ENCODE data around the gene SESN1. TPM values are rescaled to one million over a fixed set of nuclear protein-coding genes. Genes with fewer than 3 reads are reported as not detected.

SESN1 gene
- total RNA-seq, 1 donor from 2014 or later: 28.9 TPM

DNA sequence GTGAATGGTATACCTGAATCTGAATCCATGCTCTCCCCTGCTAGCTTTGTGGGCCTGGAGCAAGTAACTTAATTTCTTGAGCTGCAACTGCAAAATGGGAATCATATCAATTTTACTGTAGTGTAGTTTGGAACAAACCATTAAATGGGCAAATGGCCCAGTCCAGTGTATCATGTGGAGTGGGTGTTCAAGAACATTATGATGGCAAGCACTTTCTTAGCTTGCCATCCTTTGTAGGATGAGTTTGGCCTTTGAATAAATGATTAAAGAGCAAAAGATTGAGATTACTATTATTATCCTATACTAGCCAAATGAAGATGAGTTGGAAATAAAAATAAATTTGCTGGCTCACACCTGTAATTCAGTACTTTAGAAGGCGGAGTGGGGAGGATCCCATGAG lies 120.4 kb downstream of the SESN1 start:
- peaks cover 19% of the 10 kb centered on the region for H3K36me3 Mint-ChIP-seq
- no peak for DNase-seq (ENCODE audit: low spot score in 2 of 2, unreplicated experiment in 2 of 2)
- peaks cover 6% of the 10 kb centered on the region for H3K4me1 Mint-ChIP-seq
- TF ChIP-seq CTCF (IDR thresholded peaks at IDR 0.05; ENCODE audit: unreplicated experiment): no peak
- H3K9me3 Mint-ChIP-seq: peaks cover 36% of the 10 kb centered on the region
- H3K27me3 Mint-ChIP-seq (ENCODE audit: low read depth): no peaks in the 10 kb centered on the region
- H3K27ac Mint-ChIP-seq: no peak overlapping the region
- no peak overlapping the region for H3K4me3 Mint-ChIP-seq

DNA sequence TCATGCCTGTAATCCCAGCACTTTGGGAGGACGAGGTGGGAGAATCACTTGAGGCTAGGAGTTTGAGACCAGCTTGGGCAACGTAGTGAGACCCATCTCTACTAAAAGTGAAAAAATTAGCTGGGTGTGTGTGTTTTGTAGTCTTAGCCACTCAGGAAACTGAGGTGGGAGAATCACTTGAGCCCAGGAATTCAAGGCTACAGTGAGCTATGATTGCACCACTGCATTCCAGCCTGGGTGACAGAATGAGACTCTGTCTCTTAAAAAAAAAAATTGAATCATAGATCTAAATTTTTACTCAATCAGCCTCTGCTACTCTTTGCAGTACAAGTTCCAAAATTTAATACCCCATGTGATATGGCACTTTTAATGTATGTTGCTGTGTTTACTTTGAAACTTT lies 124.9 kb downstream of the SESN1 start:
- no peaks in the 10 kb centered on the region for H3K9me3 Mint-ChIP-seq
- peaks cover 14% of the 10 kb centered on the region for H3K4me1 Mint-ChIP-seq
- no peak overlapping the region for H3K4me3 Mint-ChIP-seq
- no peak for TF ChIP-seq CTCF (IDR thresholded peaks at IDR 0.05; ENCODE audit: unreplicated experiment)
- no peaks in the 10 kb centered on the region for H3K36me3 Mint-ChIP-seq
- DNase-seq (ENCODE audit: low spot score in 2 of 2, unreplicated experiment in 2 of 2): no peak
- H3K27me3 Mint-ChIP-seq (ENCODE audit: low read depth): no peaks in the 10 kb centered on the region
- no peak overlapping the region for H3K27ac Mint-ChIP-seq

GRCh38 chr6:108968325-108969316 lies 126.0 kb downstream of the SESN1 start:
- TF ChIP-seq CTCF (IDR thresholded peaks at IDR 0.05; ENCODE audit: unreplicated experiment): no peak
- DNase-seq (ENCODE audit: low spot score in 2 of 2, unreplicated experiment in 2 of 2): no peak
- Mint-ChIP-seq H3K4me1 (peaks cover 14% of the 10 kb centered on the region), H3K9me3 (no peaks in the 10 kb centered on the region), H3K4me3 (no peak overlapping the region), H3K27me3 (ENCODE audit: low read depth) (no peaks in the 10 kb centered on the region), H3K36me3 (peaks cover 3% of the 10 kb centered on the region), H3K27ac (no peak overlapping the region)

DNA sequence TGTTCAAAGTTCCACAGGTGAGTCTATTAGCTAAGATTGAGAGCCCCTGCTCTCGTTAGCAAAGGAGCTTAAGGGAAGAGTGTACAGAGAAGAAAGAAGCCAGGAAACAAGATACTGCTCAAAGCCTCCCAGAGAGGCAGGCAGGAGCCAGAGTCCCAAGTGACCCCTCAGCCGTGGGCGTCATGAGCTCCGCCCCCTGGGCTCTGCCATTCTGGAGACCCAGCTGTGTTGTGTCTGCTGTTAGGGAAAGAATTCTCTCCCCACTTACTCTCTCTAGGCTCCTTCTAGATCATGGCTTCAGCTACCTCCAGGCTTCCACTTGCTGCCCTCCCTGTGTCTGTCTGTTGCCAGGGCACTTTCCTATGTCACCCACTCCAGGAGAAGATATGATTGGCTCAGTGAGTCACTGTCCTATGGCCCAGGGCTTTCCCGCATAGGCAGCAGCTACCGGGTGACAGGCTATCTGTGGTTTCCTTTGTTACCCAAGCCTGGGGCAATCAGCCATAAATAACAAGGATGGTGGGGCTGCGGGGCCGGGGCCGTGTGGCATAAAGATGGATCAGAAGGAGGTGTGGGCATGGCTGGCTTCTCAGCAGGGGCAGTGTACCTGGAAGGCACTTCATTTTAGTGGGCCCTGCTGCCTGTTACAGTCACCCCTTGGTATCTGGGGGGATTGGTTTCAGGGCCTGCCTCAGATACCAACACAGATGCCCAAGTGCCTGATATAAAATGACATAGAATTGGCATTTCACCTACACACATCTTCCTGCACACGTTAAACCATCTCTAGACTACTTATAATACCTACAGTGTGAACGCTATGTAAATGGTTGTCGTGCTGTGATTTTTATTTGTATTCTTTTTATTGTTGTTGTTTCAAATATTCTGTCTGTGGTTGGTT lies 127.5 kb downstream of the SESN1 start:
- H3K4me1 Mint-ChIP-seq: peaks cover 13% of the 10 kb centered on the region
- H3K27me3 Mint-ChIP-seq (ENCODE audit: low read depth): no peaks in the 10 kb centered on the region
- no peak for DNase-seq (ENCODE audit: low spot score in 2 of 2, unreplicated experiment in 2 of 2)
- peak overlapping the region; percentile 79 for H3K27ac Mint-ChIP-seq
- no peak for TF ChIP-seq CTCF (IDR thresholded peaks at IDR 0.05; ENCODE audit: unreplicated experiment)
- H3K36me3 Mint-ChIP-seq: peaks cover 3% of the 10 kb centered on the region
- no peaks in the 10 kb centered on the region for H3K9me3 Mint-ChIP-seq
- H3K4me3 Mint-ChIP-seq: no peak overlapping the region

DNA sequence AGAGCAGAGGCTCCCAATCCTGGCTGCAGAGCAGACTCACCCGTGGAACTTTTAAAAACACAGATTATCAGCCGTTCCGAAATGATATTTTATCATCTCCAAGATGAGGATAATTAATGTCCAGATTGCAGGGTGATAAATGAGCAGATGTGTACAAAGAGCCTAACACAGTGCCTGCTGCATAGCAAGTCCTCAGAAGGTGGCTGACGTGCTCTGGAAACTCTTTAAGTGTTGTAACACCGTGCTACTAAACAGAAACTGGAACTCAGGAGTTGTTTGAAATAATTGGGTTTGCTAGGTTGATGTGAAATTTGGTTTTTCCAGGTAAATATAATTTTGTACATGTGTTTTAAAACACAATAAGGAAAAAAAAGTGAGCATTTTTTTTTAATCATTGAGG lies 128.4 kb downstream of the SESN1 start:
- H3K27me3 Mint-ChIP-seq (ENCODE audit: low read depth): no peaks in the 10 kb centered on the region
- no peak overlapping the region for H3K4me3 Mint-ChIP-seq
- H3K9me3 Mint-ChIP-seq: no peaks in the 10 kb centered on the region
- H3K27ac Mint-ChIP-seq: no peak overlapping the region
- TF ChIP-seq CTCF (IDR thresholded peaks at IDR 0.05; ENCODE audit: unreplicated experiment): no peak
- peaks cover 3% of the 10 kb centered on the region for H3K36me3 Mint-ChIP-seq
- no peak for DNase-seq (ENCODE audit: low spot score in 2 of 2, unreplicated experiment in 2 of 2)
- peaks cover 12% of the 10 kb centered on the region for H3K4me1 Mint-ChIP-seq
